ENCODE results near the gene RENBP. TPM values are rescaled to one million over a fixed set of nuclear protein-coding genes. Genes with fewer than 3 reads are reported as not detected.

RENBP gene
- total RNA-seq, 1 experiment from 2014 or later: 0.75 TPM

GRCh38 chrX:153937056-153937455 is 7.4 kb downstream of the RENBP start:
- Mint-ChIP-seq H3K36me3 (ENCODE audit: insufficient read depth, unreplicated experiment) (peaks cover 6% of the 10 kb centered on the region), H3K4me3 (ENCODE audit: unreplicated experiment) (no peak overlapping the region), H3K27me3 (ENCODE audit: insufficient read depth, unreplicated experiment) (no peaks in the 10 kb centered on the region), H3K27ac (ENCODE audit: unreplicated experiment) (no peak overlapping the region), H3K4me1 (ENCODE audit: low read depth, unreplicated experiment) (peaks cover 5% of the 10 kb centered on the region), H3K9me3 (ENCODE audit: unreplicated experiment) (no peaks in the 10 kb centered on the region)
- no TSS peak for BruUV-seq (replicated peaks)
- H3K4me3 ChIP-seq (ENCODE audit: low read depth, low read length): no peak overlapping the region
- H3K9me3 ChIP-seq: no peaks in the 10 kb centered on the region
- no peaks in the 10 kb centered on the region for H3K36me3 ChIP-seq (ENCODE audit: control insufficient read depth, insufficient read depth, low read length)
- H3K4me1 ChIP-seq: 0 out of 2 replicates have a peak, but pooled peaks cover 6% of the 10 kb centered on the region
- intact Hi-C loops (cut with micrococcal nuclease; ENCODE audit: unreplicated experiment): no loop called here
- no peak for DNase-seq
- TF ChIP-seq, protein P1, sequence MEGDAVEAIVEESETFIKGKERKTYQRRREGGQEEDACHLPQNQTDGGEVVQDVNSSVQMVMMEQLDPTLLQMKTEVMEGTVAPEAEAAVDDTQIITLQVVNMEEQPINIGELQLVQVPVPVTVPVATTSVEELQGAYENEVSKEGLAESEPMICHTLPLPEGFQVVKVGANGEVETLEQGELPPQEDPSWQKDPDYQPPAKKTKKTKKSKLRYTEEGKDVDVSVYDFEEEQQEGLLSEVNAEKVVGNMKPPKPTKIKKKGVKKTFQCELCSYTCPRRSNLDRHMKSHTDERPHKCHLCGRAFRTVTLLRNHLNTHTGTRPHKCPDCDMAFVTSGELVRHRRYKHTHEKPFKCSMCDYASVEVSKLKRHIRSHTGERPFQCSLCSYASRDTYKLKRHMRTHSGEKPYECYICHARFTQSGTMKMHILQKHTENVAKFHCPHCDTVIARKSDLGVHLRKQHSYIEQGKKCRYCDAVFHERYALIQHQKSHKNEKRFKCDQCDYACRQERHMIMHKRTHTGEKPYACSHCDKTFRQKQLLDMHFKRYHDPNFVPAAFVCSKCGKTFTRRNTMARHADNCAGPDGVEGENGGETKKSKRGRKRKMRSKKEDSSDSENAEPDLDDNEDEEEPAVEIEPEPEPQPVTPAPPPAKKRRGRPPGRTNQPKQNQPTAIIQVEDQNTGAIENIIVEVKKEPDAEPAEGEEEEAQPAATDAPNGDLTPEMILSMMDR (IDR thresholded peaks at IDR 0.05; ENCODE audit: insufficient read depth in 1 of 2, low read depth in 1 of 2, low read length in 1 of 2, severe bottlenecking in 1 of 2, unreplicated experiment in 1 of 2): no peak
- ChIA-PET CTCF (no interaction called here), POLR2A (interaction anchor here (0.6 kb wide), 1 partner anchor 9 kb away, joined by 3 read pairs; no protein-coding TSS in a partner anchor)
- H3K27me3 ChIP-seq (replicated peaks; ENCODE audit: control insufficient read depth, insufficient read depth, low read length): no peaks in the 10 kb centered on the region

DNA sequence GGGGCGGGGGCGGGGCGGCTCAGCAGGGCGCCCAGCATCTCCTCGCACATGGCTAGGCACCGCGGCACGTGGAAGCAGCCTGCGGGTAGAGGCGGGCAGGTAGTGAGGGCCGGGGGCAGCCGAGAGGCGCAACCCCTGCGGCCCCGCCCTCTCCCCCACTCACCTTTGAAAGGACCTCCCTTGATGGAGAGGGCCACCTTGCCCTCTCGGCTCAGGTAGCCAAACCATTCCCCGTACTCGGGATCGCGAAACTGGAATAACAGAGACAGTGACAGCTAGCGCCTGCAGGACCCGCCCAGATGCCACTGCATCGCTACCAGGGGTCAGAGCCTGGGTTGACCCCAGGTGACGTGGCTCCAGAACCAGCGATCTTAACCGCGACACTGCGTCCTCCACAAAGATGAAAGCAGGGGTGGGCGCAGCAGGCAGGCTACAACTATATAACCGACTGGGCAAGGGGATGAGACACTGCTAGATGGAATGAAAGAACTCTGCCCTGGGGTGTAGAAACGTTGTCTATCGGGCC is 9.1 kb downstream of the RENBP start:
- Histone ChIP-seq H3K36me3 (ENCODE audit: control insufficient read depth, insufficient read depth, low read length) (no peaks in the 10 kb centered on the region), H3K4me1 (0 out of 2 replicates have a peak, but pooled peaks cover 3% of the 10 kb centered on the region), H3K4me3 (ENCODE audit: low read depth, low read length) (peak overlapping the region; percentile 56), H3K9me3 (no peaks in the 10 kb centered on the region), H3K27me3 (replicated peaks; ENCODE audit: control insufficient read depth, insufficient read depth, low read length) (no peaks in the 10 kb centered on the region)
- CTCF ChIA-PET: interaction anchor here (1.1 kb wide), 1 partner anchor 12 kb away, joined by 6 read pairs; no protein-coding TSS in a partner anchor
- intact Hi-C loops (cut with micrococcal nuclease; ENCODE audit: unreplicated experiment): no loop called here
- H3K36me3 Mint-ChIP-seq (ENCODE audit: insufficient read depth, unreplicated experiment): peaks cover 15% of the 10 kb centered on the region
- H3K9me3 Mint-ChIP-seq (ENCODE audit: unreplicated experiment): no peaks in the 10 kb centered on the region
- H3K4me3 Mint-ChIP-seq (ENCODE audit: unreplicated experiment): peak overlapping the region; percentile 66
- H3K4me1 Mint-ChIP-seq (ENCODE audit: low read depth, unreplicated experiment): peaks cover 4% of the 10 kb centered on the region
- peak; percentile 34 to 47 for DNase-seq
- BruUV-seq (replicated peaks): no TSS peak
- POLR2A ChIA-PET: interaction anchor here (1.2 kb wide), 1 partner anchor 10 kb away, joined by 3 read pairs; the partner anchor contains the start of gene ARHGAP4
- H3K27me3 Mint-ChIP-seq (ENCODE audit: insufficient read depth, unreplicated experiment): no peaks in the 10 kb centered on the region
- H3K27ac Mint-ChIP-seq (ENCODE audit: unreplicated experiment): no peak overlapping the region
- TF ChIP-seq, protein P1 (IDR thresholded peaks at IDR 0.05; ENCODE audit: insufficient read depth in 1 of 2, low read depth in 1 of 2, low read length in 1 of 2, severe bottlenecking in 1 of 2, unreplicated experiment in 1 of 2): no peak

GRCh38 chrX:153934762-153935325 is 9.6 kb downstream of the RENBP start, which contains the start of gene NAA10:
NAA10 (minus strand) TSS chrX:153935037; CDS start chrX:153934904, 133 bp downstream.
- H3K4me1 ChIP-seq: no peaks in the 10 kb centered on the region
- no TSS peak for BruUV-seq (replicated peaks)
- intact Hi-C loops (cut with micrococcal nuclease; ENCODE audit: unreplicated experiment): no loop called here
- H3K4me3 ChIP-seq (ENCODE audit: low read depth, low read length): peak within 1 kb of the TSS; percentile 56
- no peaks in the 10 kb centered on the region for H3K27me3 ChIP-seq (replicated peaks; ENCODE audit: control insufficient read depth, insufficient read depth, low read length)
- peak; percentile 62 to 81 for DNase-seq
- Mint-ChIP-seq H3K4me3 (ENCODE audit: unreplicated experiment) (peak within 1 kb of the TSS; percentile 76), H3K27ac (ENCODE audit: unreplicated experiment) (no peak within 1 kb of the TSS), H3K36me3 (ENCODE audit: insufficient read depth, unreplicated experiment) (peaks cover 15% of the 10 kb centered on the region), H3K27me3 (ENCODE audit: insufficient read depth, unreplicated experiment) (no peaks in the 10 kb centered on the region), H3K4me1 (ENCODE audit: low read depth, unreplicated experiment) (no peaks in the 10 kb centered on the region), H3K9me3 (ENCODE audit: unreplicated experiment) (no peaks in the 10 kb centered on the region)
- TF ChIP-seq, protein P1 (IDR thresholded peaks at IDR 0.05; ENCODE audit: insufficient read depth in 1 of 2, low read depth in 1 of 2, low read length in 1 of 2, severe bottlenecking in 1 of 2, unreplicated experiment in 1 of 2): no peak
- ChIA-PET CTCF (interaction anchor here (1.1 kb wide), 1 partner anchor 12 kb away, joined by 6 read pairs; no protein-coding TSS in a partner anchor), POLR2A (interaction anchor here (1.2 kb wide), 1 partner anchor 9 kb away, joined by 3 read pairs; the partner anchor contains the start of gene ARHGAP4)
- no peaks in the 10 kb centered on the region for H3K36me3 ChIP-seq (ENCODE audit: control insufficient read depth, insufficient read depth, low read length)
- H3K9me3 ChIP-seq: no peaks in the 10 kb centered on the region

All from Caco-2 (cell line).